HG02588 (cell line): Measurements from ENCODE around the gene HP1BP3.

Source experiments
- ATAC-seq: cut with Tn5 transposase; IDR thresholded peaks from one replicate; pipeline ENCODE4 v1.9.1; 2021; ENCODE audit warnings: mild to moderate bottlenecking, moderate library complexity; ENCODE audit not compliant: unreplicated experiment

The HP1BP3 gene

DNA sequence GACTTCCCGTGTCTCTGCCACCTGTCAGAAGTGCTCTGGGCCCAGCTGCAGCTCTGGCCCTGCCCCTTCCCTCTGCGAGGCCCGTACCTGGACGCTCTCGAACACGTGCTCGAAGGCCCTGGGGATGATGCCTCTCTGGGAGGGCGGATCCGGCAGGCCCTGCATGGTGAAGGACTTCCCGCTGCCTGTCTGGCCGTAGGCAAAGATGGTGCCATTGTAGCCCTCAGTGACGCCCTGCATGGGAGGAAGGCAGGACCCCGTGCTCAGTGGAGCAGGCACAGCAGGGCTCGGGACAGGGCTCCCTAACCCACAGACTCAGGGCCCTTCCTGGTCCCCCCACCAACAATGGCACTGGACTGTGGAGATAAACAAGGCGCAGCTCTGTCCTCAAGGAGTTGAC, 71.7 kb downstream of the HP1BP3 start:
- ATAC-seq: no peak

DNA sequence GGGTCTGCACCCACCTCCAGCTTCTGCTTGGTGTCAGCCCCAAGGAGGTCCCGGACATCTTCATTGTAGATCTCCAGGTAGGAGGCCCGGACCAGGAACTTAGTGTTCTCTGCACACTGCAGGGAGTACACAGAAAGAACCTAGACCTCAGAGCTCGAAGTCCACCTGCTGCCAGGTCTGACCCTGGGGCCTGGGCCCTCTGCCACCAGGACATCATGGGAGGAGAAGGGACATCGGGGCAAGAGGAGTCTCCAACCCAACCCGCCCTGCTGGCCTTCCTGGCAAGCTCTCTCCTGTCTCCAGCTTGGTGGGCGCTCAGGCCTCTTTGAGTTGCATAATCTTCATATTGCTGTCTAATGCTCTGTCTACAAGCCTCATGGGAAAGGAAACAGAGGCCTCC, 73.7 kb downstream of the HP1BP3 start:
- ATAC-seq: no peak

DNA sequence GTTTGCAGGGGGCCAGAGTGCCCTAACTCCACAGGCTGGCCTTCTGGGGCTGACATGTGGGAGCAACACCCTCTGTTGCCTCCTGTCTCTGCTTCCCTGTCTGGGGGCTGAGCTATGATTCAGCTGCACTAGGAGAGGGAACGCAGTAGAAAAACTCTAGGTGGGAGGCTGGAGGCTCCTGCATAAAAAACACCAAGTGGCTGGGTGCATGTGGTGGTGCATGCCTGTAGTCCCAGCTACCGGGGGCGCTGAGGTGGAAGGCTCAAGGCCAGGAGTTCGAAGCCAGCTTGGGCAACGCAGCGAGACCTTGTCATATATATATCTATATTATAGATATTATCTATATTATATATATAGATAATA, 74.9 kb downstream of the HP1BP3 start:
- no peak for ATAC-seq

DNA sequence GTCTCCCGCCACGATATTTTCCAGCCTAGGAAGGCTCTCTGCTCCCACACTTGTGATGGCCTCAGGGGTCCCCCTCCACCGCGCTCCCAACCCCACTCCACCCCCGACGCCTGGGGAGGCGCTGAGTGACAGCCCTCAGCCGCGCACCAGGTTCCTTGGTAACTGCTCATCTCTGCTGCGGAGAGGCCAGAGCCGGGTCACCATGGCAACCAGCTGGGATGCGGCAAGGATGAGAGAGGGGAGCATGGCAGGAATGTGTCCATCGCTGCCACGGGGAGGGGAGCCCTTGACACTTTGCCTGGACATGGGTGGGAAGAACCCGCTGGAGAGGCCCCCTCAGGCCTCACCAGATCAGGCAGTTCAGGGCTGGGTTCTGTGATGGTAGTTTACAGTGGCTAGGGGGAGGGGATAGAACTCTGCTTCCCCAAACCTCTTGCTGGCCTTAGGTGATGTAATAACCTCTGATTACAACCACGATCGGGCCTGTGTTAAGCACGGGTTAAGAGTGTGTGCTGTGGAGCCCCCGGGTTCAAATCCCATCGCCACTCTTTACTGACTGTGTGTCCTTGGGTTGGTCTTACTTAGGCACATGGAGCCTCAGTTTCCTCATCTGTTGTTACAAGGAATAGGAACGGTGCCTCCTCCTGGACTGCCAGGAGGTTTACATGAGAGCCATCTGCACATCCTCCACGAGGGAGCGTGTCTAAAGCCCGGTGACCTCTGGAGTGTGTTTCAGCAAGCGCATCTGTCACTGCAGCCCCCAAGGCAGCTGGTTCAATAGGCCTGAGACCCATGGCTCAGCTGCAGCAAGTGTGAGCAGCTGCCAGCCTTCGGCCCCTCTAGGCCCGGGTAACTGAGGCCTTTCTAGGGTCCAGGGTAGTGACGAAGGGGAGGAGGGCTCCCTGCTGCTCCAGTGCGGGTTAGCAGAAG, 75.6 kb downstream of the HP1BP3 start:
- ATAC-seq: no peak

DNA sequence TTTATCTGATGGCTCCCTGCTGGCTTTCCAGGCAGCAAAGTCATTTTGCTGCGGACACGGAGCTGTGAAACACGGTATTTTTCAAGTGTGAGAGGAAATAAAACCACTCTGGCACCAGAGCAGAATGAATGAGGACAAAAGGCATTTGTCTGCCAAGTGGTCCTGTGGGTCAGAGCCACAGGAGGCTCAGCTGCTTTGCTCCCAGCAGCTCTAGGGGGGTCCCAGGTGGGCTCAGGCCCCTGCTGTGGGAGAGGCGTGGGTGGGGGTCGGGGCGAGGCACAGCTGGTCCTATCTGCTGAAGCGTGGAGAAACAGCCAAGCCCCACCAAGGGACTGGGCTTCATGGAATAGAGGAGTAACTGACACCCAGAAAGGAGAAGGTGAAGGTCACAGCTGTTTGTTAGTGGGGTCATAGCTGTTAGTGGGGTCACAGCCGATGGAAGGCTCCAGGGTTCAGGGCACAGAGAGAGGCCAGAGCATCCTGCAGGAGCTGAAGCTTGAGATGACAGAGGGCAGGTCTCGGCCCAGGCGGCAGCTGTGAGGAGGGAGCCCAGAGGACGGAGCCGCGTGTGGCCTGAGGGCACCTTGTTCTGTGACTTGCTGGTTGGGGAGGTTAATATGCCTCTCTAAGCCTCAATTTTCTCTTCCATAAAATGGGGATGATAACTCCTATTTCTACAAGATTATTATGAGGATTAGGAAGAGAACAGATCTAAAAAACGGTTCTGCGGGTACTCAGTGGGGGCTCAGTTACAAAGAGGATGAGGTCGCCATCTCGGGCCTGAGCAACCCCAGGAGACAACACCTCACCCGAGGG, 76.4 kb downstream of the HP1BP3 start:
- ATAC-seq: no peak

DNA sequence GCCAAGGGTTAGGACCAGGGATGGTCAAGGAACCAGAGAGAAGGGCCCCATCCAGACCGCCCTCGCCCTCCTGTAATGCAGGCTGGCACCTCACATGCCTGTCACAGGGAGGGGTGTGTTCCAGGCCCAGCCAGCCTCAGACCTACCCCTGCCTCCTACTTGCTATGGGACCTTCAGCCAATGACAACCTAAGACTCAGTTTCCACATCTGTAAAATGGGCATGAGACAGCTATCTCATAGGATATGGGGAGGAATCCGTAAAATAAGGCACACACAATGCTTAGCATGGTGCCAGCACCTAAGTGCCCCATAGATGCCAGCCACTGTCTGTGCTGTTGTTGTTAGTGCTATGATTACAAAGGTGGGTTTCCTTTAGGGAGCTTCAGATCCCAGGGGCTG, 77.2 kb downstream of the HP1BP3 start:
- ATAC-seq: no peak

DNA sequence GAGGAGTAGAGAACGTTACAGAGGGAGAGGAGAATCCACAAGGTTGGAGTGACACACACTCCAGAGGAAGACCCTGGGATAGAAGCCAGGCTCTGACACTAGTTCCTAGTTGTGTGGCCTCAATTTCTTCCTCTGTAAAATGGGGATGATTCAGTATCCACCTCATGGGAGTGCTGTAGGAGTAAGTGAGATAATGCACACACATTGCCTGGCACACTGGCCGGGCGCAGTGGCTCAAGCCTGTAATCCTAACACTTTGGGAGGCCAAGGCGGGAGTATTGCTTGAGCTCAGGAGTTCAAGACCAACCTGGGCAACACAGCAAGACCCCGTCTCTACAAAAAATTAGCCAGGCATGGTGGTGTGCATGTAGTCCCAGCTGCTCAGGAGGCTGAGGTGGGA, 78.2 kb downstream of the HP1BP3 start:
- no peak for ATAC-seq

DNA sequence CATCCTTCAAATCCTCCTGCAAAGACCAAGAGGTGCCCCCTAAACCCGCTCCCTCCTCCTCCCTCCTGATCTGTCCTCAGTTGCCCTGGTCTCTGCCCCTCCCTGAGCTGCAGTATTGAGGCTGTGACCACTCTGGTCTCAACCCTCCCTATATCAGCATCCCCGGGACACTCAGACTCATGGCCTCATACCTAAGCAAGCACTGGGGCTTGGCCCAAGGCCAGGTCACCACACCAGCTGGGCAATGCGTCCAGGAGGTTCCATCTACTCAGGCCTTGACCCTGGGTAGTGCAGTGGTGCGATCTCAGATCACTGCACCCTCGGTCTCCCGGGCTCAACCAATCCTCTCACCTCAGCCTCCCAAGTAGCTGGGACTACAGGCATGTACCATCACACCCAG, 79.0 kb downstream of the HP1BP3 start:
- no peak for ATAC-seq

DNA sequence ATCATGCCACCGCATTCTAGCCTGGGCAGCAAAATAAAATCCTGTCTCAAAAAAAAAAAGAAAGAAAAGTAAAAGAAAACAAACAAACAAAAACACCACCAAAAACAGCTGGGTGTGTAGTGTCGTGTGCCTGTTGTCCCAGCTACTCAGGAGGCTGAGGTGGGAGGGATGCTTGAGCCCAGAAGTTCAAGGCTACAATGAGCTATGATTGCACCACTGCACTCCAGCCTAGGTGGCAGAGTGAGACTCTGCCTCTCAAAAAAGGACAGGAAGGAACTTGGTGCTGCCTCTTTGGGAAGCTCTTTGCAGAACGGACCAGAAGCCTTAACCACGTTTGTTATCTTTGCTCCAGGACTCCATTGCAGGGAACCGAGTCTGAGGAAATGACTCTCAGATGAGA, 80.3 kb downstream of the HP1BP3 start:
- ATAC-seq: no peak

DNA sequence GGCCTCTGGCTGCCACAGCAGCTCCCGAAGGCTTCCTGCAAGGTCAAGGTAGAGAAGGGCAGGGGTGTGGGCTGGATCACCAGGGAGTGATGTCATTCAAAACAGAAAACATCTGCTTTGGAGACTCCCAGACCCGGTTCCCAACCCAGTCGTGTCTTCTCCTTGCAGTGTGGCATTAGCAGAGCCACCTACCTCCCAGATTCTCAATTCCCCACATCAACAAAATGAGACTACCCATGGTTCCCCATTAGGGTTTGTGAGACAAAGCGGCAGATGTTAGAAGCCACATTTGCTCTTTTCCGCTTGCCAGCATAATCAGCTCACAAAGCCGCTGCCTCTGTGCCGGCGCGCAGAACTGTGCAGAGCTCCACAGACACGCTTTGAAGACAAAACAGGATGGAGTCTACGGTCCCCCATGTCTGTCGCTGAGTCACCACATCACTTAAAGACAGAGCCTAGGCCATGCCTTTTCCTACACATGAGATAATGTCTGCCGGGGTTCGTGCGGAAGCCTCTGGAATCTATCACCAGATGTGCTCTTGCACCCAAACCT, 81.8 kb downstream of the HP1BP3 start:
- ATAC-seq: no peak

DNA sequence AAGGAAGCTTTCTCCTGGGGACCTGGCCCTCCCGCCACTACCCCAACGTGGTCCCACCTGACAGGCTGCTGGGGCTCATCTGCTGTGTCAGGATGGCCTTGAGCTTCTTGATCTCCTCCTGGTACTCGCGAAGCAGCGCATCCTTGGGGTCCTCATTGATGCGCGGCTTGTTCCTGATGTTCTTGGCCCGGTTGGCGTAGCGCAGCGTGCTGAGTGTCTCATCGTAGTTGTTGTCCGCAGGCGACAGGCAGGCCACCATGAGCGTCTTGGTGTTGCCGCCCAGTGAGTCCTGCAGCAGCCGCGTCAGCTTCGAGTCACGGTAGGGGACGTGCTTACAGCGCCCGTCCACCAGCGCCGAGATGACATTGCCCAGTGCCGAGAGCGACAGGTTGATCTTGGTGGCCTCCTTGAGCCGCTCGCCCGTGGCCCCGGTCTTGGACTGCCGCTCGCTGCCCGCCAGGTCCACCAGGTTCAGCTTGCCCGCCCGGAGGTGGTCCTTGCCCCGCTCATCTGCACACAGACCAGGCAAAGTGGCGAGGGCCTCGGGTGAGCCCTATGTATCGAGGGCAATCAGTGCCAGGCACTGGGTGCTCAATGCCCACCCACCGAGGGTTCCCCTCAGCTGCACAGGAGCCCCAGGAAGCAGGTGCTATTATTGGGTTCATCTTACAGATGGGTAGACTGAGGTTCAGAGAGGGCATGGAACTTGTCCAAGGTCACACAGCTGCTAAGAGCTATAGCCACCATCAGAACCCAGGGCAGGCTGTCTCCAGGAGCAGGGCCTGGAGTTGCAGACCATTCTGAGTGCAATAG, 82.5 kb downstream of the HP1BP3 start:
- ATAC-seq: no peak

DNA sequence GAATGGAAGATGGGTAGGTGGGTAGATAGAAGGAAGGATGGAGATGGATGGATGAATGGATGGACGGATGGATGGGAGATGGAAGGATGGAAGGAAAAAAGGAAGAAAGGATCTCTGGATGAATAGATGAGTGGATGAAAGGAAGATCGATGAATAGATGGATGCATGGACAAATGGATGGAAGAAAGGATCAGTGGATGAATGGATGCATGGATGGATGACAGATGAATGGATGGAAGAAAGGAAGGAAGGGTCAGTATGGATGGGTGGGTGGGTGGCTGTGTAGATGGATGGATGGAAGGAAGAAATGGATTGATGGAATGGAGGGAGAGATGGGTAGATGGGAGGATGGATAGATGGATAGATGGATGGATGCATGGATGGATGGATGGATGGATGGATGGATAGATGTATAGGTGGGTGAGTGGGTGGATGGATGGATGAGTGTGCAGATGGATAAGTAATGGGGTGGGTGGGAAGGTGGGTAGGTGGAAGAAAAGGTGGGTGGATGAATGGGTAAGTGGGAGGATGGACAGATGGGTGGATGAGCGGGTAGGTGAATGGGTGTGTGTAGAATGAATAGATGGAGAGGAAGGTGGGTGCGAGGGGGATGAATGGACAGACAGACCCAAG, 83.9 kb downstream of the HP1BP3 start:
- ATAC-seq: no peak

DNA sequence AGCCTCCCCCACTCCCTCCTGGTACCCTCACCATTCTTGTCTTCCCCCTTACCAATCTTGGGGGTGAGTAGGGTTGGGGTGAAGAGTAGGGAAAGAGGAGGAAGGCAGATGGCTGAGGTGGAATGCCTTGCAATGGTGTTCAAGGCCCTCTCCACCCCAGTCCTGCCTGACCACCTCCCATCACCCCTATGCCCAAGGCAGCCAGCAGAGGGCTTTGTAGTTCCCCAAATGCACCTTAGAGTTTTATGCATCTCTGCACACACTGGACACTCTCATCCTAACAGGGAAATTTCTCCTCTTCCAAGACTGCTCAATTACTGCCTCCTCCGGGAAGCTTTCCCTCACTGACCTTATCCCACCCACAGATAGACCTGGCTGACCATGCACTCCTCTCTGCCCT, 84.7 kb downstream of the HP1BP3 start:
- ATAC-seq: no peak

DNA sequence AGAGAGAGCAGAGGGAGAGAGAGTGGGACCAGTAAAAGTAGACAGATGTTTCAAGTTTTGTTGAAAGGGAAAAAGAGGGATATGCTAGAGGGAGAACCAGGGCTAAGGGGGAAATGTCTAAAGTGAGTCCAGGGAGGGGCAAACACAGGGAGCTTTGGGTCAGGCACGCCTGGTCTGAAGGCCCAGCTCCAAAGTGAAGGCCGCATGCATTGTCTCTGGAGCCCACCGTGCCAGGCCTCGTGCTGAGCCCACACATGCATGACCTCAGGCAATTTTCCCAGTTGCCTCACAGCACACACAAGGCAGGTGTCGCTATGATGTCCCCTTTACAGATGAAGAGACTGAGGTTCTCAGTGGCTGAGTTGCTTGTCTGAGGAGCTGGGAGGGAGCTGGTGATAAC, 85.3 kb downstream of the HP1BP3 start:
- no peak for ATAC-seq

DNA sequence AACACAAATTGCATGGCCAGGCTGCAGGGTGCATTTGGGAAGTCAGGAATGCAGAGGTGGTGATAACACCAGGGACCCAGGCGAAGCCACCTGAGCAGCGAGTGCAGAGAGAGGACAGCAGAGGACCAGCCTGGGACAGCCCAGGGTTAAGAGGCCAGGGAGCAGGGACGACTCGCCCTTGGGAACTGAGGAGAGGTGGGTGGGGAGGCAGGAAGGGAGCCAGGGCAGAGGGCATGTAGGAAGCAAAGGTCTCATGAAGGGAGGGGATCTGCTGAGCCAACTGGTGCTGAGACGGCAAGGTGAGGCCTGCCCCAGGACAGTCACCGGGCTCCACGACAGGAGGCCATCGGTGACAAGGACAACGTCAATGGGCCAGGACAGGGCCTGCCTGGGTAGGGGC, 85.7 kb downstream of the HP1BP3 start:
- no peak for ATAC-seq

DNA sequence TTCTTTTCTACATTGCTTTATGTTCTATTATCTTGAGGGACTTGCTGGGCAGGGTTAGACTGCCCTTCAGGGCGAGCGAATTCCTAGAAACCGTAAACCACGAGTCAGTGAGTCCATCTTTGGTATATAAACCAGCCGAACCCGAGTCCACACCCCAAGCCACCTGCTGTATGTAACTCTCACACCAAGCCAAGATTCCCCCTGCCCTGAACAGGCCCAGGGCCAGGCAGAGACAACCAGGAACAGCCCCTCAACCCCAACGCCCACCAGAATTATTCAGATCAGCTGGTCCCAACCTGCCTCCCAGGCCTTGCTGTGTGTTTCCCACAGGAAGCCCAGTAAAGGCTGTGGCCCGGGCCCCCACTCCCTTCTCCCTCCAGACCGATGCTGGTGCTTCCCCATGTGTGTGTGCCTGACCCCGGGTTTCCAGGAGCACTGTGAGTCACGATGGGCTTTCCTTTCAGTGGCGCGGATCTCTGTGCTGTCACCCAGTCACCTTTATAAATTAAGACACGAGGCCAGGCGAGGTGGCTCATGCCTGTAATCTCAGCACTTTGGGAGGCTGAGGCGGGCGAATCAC, 86.4 kb downstream of the HP1BP3 start:
- ATAC-seq: no peak

DNA sequence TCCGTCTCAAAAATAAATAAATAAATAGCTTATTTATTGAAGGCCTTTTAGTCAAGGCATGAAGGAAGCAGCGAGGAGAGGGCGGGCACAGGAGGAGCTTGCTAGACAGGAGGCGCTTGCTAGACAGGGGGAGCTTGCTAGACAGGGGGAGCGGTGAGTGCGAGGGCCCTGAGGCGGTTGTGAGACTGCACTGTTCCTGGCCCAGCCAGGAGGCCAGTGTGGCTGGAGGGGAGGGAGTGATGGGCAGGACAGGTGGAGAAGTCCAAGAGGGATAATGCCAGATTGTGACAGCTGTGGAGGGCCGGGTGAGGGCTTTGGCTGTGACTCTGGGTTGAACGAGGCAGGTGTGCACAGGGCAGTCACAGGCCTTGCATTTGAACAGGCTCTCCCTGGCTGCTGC, 87.5 kb downstream of the HP1BP3 start:
- no peak for ATAC-seq

DNA sequence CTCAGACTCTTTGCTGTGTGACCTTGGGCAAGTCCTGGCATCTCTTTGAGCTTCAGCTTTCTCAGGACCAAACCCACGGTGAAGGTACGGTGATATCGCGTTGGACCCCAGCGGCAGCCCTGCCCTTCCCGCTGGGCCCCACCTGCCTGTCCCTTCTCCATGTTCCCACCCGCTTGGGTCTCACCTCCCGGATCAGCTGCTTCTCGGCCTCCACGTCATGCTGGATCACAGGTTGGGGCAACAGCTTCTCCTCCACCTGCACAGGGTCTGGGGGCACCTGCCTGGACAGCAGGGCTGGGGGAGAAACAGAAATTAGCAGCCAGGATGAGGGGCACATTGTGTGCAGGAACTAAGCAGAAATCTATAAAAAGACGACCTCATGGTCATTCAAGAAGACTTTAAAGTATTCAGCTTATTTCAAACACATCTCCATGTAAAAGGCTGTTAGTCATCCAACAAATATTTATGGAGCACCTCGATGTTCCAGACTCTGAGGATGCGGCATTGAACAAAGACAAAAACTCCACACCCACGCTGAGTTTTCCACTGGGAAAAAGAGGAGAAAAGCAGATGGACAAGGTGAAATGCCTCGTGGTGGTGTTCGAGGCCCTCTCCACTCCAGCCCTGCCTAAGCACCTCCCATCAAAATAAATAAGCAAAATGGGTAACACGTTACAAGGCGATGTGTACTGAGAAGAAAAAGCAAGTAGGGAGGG, 88.8 kb downstream of the HP1BP3 start:
- ATAC-seq: no peak

DNA sequence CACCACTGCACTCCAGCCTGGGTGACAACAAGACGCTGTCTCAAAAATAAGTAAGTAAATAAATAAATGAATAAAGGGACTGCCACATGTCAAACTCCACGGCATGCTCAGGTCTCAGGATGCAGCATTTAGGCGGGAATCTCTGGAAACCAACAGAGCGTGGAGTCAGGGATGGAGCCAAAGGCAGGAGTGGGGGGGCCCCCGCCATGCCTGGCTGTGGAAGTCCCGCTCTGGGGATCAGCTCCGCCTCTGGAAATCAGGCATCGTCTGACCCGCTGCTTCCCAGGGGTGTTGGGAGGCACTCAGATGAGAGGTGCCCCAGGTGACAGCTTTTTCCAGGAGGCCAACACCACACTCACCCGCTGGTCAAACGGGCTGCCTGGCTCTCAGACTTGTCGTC, 89.5 kb downstream of the HP1BP3 start:
- ATAC-seq: no peak
